Stimulated activated CD8-positive, alpha-beta memory T cell treated with anti-CD3 and anti-CD28 coated beads, Interleukin-12 subunit alpha, Interleukin-12 subunit beta, amount 100 ng/mL, for 1 hour (primary cell): Measurements from ENCODE around the gene TTYH2.

ENCODE experiments used
- DNase-seq: peaks from one replicate; pipeline ENCODE4 v3.0.0-alpha.2; 2020; ENCODE audit warnings: low read depth

TTYH2 gene

DNA sequence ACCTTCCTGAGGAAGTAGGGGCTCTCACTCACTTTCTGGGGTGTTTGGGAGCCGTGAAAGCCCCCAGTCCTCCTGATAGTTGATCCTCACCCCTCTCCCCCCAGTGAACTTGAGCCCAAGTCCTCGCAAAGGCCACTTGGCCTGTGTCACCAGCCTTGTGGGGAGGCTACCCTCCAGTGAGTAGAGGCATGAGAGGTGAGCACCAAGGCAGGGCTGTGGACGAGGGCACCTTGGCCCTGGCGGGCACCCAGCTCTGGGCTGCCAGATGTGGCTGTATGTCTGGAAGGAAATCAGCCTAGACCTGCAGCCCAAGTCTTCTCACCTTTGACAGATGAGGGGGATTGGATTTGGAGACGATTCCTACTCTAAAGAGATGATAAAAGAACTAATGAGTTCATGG lies 3.1 kb downstream of the TTYH2 start:
- no peak for DNase-seq

DNA sequence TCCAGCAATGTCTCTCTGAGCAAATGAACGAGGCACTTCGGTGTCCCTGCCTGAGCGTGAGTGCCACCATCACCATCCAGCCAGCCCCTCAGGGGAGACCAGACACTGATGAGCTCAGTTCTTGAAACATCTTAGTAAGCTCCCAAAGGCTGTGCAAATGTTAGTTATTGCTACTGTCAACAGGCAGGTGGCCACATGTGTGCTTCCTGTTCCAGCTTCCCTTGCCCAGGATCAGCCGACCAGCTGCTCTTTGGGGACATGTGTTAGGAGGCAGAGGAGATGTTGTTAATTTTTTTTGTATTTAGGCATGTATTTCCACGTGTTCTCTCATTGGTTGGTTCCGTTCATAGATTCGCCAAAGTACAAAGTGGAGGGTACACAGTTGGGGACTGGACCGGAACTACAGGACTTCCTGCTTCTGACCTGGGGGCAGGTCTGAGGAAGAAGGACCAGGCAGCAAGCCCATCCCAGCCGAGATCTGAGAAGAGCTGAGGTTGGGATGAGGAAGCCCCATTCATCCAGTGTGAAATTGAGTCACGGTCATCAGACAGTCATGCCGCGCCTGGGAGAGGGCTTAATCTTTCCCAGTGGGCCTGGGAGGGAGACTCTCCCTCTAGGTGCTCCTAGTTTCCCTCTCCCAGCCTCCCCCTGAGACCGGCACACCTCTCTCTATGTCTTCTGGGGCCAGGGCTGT lies 3.8 kb downstream of the TTYH2 start:
- DNase-seq, result no peak

DNA sequence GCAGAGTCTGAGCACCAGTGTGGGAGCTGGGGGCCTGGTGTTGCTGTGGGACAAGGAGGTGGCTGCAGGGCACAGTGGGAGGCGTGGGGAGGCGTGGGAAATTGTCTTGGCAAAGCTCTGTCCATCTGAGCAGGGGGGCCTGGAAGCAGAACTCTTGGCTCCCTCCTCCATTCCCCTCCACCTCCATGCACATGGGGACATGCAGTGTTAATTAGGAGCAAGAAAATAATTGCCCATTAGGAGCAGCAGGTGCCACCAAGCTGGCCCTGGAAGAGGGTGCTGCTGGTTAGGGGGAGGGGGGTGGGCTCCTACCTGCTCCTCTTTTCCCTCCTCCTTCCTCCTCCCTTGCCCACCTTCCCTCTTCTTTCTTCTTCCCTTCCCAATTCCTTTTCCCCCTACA lies 4.5 kb downstream of the TTYH2 start:
- DNase-seq, result no peak

DNA sequence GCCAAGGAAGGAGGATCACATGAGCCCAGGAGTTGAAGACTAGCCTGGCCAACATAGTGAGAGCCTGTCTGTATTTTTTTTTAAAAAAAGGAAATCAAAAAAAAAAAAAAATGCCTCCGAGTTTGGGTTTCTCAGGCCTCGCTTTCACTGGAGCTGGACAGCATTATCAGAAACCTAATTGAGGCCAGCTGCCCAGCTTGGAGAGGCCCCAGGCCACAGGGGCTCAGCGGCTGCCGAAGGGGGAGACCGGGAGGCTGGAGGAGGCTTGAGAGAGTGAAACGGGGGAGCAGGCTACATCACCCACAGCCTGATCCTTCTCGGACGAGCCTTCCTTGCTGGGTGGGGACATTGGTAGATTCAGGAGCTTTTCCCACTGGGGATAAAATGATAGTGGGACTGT lies 5.1 kb downstream of the TTYH2 start:
- no peak for DNase-seq

DNA sequence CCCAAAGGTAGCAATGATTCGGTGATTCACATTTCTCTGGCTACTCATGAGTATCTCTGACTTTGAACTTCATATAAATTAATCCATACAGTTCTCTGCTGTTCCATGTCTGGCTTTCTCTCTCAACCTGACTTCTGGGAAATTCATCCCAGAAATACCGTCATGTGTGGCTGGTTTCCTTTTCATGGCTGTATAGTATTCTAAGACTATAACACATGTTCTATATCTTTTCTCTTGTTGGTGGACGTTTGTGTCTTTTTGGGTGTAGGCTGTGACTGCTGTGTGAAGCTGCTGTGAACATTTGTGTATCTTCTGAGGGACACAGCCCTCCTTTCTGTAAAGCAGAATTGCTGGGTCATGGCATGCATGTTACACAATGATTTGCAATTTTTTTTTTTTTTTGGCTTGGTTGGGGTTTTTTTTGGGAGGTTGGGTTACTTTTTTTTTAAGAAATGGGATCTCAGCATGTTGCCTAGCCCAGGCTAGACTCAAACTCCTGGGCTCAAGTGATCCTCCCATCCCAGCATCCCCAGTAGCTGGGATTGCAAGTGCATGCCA lies 6.3 kb downstream of the TTYH2 start:
- DNase-seq, result no peak

DNA sequence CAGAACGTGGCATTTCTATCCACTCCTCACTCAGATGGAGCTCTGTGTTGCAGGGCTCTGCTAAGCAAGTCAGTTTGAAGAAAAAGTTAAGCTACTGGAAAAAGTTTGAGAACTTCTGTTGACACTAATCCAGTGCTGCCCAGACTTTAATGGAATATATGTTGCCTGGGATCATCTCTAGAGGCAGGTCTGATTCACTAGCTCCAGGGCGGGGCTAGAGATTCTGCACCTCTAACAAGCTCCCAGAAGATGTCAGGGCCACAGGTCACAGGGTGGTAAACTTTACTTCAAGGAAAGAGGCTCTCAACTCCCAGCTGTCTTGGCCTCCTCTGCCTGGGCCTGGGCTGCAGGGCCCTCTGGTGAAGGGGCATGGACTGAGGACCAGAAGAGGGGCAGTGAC lies 6.8 kb downstream of the TTYH2 start:
- no peak for DNase-seq

DNA sequence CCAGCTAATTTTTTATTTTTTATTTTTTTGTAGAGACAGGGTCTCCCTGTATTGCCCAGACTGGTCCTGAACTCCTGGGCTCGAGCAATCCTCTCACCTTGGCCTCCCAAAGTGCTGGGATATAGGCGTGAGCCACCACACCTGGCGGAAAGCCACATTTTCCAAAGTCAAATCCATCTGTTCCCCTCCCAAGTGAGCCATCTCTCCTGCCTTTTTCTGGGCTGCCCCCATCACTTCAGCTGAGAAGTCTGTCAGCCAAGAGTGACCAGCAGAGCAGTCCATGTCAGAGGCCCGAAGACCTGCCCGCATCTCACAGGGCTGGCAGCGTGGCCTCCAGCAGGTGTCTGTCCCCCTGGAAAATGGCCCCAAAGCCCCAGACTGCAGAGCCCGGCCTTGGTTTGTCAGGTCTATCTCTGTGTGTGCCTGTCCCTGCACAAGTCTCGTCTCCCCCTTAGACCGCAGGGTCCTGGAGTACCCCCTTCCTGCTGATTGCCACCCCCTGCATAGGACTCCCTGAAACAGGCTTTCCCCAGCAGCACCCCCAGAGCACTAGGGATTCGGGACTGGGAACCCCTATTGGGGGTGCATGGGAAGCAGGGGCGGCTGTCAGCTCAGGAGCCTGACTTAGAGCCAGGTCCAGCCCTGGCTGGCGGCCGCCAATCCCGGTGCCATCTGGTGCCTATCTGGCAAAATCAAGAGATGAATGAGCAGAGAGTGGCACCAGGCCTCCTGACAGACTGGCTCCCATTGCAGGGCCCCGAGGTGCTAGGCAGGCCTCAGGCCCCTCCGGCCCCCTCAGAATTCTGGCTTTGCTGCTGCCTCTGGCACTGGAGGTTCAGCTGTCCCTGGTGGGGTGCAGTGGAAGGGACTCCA lies 7.8 kb downstream of the TTYH2 start:
- DNase-seq, result no peak

DNA sequence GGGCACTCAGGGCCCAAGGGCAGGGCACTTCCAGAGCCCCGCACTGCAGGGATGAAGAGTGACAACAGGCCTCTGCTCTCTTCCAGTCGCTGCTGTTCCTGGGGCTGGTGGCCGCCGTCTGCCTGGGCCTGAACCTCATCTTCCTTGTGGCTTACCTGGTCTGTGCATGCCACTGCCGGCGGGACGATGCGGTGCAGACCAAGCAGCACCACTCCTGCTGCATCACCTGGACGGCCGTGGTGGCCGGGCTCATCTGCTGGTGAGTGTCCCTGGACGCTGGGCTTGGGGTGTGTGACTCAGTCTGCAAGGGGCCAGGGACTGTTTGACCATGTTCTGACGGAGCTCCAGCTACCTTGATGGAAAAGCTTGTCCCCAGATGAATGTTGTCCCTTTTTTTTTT lies 9.0 kb downstream of the TTYH2 start:
- no peak for DNase-seq

DNA sequence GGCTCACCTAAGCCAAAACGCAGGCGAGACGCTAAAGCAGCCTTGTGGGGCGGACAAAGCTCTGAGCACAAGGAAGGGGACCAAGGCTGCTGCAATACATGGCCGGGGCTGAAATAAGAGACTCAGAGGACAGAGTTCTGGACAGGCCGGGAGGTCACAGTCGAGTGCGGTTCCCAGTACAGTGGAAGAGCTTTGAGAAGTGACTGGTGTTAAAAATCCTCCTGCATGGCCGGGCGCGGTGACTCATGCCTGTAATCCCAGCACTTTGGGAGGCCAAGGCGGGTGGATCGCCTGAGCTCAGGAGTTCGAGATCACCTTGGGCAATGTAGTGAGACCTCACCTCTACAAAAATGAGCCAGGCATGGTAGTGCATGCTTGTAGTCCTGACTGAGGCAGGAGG lies 10.5 kb downstream of the TTYH2 start:
- no peak for DNase-seq

DNA sequence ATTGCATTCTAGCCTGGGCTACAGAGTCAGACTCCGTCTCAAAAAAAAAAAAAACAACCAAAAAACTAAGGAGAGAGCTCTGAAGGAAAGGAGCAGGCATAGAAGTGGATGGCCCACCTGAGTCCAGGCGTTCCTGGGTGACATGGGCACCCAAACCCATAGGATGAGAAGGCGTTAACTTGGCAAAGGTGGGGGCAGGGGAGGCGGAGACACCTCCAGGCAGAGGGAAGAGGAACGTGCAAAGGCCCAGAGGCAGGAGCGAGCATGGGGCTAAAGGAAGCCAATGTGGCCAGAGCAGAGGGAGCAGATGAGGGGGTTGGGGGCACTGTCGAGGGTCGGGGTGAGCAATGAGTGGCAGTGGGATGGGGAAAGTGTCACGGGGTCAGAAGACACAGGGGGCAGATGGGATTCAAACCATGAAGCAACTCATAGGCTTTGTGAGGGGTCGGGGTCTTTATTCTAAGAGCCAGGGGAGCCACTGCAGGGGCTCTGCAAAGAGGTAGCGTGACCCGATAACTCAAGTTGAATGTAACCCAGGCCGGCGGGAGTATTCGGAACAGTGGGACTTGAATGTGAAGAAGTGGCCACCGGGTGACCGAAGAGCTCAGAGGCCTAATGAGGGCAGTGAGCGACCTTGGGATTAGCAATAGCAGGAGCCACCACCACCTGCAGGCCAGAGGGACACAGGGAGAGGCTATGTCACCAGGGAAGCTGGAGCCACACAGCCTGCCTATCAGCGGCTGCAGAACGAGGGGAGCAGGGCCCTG lies 11.8 kb downstream of the TTYH2 start:
- DNase-seq, result no peak

DNA sequence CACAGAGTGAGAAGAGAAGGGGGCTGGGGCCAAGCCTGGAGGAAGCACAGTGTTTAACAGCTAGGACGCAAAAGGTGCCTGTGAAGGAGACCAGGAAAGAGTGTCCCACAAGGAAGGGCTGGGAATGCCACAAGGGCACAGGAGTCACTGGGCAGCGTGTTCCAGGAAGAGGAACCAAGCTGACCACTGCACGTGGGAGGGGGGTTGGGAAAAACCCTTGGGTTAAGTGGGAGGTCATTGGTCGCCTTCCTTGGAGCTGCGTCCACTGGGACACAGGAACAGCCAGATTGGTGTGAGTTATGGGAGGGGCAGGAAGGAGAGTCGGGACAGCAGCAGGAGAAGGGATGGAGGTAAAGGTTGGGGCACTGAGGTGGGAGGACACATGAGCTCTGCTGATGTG lies 12.9 kb downstream of the TTYH2 start:
- no peak for DNase-seq

DNA sequence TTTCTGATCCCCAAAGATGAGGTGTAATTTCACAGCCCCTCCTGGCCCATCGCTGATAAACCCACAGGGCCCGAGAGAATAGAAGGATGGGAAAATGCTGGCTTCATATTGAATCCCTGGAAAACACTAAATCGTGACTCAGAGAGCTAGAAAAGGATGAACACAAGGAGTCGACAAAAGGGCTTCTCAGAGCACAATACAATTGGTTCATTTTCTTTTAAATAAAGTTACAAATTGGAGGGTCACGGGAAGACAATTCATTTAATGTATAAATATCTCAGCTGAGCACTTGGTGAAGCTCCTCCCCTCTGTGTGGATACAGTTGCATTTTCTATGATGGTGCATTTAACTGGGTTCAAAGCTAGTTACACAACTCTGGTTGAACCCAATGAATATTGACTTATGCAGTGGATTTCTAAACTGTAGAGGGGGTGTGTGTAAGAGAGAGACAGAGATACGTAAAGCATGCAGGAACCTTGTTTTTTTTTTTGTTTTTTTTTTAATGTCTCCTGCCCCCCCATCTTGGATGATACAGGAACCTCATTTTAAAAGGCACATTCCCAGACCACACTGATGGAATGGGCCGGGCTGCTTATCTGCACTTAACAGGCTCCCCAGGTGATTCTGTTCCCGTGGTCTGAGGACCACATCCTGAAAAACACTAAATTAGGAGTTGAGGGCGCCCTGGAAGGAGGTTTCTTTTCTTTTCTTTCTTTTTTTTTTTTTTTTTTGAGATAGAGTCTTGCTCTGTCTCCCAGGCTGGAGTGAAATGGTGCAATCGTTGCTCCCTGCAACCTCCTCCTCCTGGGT lies 14.1 kb downstream of the TTYH2 start:
- no peak for DNase-seq

DNA sequence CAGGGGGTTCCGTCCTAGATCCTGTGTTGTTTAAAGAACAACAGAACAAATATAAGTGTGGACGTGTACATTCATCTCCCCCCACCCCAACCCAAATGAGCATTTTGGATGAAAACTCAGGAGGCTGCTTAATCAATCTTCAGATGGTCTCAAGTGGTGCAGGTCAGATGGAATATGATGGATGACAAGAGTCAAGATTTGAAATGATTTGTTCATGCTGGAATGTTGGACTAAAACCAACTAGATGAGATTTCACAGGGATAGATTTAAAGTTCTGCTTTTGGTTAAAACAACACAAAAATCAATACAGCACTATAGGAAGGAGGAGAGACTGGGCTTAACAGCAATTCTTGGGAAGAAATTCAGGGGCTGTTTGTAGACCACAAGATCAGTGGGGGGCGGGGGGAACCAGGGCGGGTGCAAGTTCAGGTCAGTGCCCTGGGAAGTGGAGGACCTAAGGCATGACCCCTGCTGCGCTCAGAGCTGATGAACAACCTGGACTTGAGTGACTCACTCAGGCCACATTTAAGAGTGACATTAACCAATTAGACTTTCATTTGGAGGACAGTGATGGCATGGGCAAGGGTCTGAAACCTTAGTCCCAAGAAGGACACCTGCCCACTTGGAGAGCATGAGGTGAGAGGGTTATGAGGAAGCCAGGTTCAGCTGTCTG lies 15.1 kb downstream of the TTYH2 start:
- DNase-seq, result no peak

DNA sequence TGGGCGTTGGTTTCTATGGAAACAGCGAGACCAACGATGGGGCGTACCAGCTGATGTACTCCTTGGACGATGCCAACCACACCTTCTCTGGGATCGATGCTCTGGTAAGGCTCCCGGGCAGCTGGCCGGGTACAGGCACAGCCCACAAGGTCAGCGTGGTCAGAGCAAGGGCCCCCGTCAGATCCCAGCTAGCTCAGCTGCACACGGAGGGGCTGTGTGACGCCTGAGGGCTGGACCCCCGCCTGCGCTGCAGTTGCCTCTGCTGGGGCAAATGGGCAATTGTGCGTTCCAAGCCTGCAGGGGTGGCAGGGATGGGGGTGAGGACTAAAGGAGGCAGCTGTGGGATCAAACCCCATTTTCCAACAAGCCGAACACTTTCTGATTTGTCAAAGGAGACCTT lies 17.5 kb downstream of the TTYH2 start:
- no peak for DNase-seq

DNA sequence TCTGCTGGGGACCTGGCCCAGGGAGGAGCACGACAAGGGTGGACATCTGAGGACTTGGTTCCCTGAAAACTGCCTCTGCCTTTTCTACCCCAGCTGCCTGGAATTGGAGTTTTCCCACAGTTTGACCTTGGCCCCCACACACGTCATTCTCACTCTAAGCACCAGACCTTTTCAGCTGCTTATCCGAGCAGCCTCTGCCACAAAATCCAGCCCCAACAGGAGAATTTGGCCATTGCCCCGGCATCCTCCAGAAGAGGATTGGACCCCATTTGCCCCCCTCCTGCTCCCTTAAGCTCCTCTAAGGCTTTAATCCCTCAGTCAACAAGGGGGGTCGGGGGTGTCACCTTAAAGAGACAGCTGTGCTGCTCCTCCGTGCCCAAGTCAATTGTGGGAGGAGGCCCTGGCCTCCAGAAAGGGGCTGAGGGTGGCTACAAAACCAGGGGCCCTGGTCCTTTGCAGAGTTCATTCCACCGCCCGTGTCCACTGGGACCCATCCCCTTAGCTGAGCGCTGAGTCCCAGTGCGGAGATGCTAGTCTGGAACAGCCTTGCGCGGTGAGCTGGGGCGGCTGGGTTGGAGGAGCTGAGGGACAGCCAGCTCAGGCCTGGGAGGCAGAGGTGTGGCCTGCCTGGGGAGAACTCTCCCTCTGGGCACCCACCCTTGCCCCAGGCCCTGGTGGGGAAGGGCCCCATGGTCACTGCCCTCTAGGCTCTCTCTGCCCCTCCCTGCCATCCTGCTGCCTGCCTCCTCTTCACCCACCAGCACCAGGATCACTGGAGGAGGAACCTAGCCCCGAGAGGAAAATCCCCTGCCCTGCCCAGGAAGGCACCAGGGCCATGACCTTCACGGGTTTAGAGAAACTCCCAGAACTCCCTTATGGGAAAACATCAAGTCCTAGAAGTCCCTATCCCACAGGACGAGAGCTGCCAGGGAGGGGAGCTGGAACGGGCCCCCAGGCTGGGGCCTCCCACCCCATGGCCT lies 18.8 kb downstream of the TTYH2 start:
- DNase-seq, result no peak

DNA sequence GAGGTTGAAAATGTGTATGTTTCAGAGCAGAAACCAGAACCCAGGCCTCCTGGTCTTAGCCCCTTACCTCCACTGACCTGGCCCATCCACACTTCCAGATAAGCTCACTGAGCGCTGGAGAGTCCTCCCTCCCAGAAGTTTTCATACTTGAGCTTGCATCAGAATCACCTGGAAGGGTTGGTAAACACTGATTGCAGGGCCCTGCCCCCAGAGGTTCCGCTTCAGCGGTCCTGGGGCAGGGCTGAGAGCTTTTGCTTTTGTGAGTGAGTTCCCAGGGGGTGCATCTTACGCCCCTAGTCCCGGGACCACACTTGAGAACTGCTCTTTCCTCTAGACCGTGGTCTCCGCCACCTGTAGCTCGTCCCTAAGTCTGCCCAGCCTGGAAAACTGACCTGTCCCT lies 20.6 kb downstream of the TTYH2 start:
- DNase-seq, result no peak

DNA sequence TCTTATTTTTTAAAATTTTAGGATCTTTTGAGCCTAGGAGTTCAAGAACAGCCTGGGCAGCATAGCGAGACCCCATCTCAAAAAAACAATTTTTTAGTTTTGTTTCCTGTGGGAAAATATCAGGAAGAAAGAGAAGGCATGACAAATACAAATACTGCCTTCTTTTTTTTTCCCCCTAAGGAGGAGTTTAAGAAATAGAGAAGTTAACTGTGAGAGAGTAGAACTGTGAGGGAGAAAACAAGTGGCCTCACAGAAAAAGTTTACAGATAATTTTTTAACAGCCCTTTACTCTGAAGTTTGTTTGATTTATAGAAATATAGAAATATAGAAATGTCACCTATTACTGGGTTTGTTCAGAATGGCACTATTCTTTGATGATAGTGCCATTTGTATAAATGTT lies 21.1 kb downstream of the TTYH2 start:
- DNase-seq, result no peak

DNA sequence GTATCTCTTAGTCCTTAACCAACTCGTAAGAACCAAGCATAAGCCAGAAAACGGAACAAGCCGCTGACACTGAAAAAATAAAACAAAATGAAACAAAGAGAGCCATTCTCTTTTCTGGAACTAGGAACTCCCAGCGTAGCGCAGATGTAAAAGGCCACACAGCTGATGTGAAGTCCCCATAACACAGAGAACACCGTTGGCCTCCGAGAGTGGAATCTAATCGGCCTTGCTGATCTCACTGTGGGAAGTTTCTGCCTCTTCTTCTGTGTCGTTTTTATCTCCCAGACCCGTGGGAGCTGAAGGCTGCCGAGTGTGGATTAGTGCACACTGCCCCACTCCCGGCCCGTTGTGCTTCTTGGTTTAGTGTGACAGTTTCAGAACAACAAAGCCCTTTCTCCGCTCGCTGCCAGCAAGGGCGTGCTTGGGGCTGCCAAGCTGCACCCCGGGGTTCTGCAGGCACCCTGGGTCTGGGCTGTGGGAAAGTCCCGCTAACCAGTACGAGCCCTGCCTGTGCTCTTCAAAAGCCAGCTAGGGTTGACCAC lies 21.7 kb downstream of the TTYH2 start:
- DNase-seq, result no peak

DNA sequence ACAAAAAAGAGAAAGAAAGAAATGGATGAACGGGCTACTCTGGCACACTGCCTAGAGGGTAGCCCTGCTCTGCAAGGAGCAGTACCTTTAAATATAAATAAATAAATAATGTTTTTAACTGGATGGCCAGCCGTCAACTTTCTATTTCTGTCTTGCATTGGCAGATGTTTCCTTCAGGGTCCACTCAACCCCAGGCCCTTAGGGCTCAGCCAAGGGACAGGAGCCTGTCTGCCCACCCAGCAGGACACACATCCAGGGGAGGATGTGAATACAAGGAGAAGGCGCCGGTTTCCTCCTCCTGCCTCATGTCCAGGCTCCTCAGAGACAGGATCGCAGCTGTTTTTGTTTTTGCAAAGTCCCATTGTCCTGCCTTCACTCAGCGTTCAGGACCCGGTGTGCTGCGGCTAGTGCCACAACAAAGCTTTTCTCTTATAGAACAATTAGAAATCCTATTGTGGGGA lies 22.6 kb downstream of the TTYH2 start:
- no peak for DNase-seq

DNA sequence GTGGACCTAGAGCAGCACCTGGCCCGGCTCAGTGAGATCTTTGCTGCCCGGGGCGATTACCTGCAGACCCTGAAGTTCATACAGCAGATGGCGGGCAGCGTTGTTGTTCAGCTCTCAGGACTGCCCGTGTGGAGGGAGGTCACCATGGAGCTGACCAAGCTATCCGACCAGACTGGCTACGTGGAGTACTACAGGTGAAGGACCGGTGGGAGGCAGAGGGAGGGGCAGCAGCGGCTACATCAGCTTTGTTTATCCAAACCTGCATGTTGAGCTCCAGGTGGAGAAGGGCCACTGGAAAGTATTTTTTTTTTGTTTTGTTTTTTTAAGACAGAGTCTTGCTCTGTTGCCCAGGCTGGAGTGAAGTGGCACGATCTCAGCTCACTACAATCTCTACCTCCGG lies 23.9 kb downstream of the TTYH2 start:
- DNase-seq, result no peak
